DOHH2 (cell line): ENCODE measurements around the gene ACAD11.

Source experiments
- H3F3A ChIP-seq: fragments of 200-600 bp; sonication (generic), shearing (Covaris generic); 2 replicates; pipeline ENCODE4 v1.6.0; 2016; ENCODE audit warnings: antibody characterized with exemption, mild to moderate bottlenecking; ENCODE audit not compliant: control insufficient read depth, insufficient read depth
- H3K27ac ChIP-seq: fragments of 200-600 bp; sonication (generic); 2 replicates; pipeline ENCODE4 v1.5.1; 2014; ENCODE audit warnings: low read depth, mild to moderate bottlenecking, low read length, moderate library complexity
- H3K27me3 ChIP-seq: fragments of 200-600 bp; sonication (generic); 2 replicates; pipeline ENCODE4 v1.6.1; 2014; ENCODE audit warnings: mild to moderate bottlenecking, low read length, mixed read lengths; ENCODE audit not compliant: control insufficient read depth
- H3K36me3 ChIP-seq: fragments of 200-600 bp; sonication (generic); 2 replicates; pipeline ENCODE4 v1.6.1; 2014; ENCODE audit warnings: mild to moderate bottlenecking, low read length, moderate library complexity, mixed read lengths; ENCODE audit not compliant: control insufficient read depth
- H3K4me1 ChIP-seq: fragments of 200-600 bp; sonication (generic); 2 replicates; pipeline ENCODE4 v1.6.1; 2014; ENCODE audit warnings: mild to moderate bottlenecking, low read length, mixed read lengths; ENCODE audit not compliant: control insufficient read depth
- H3K4me2 ChIP-seq: fragments of 200-600 bp; sonication (generic); 2 replicates; pipeline ENCODE4 v1.6.0; 2014; ENCODE audit warnings: mild to moderate bottlenecking, low read length, moderate library complexity
- H3K4me3 ChIP-seq: fragments of 200-600 bp; sonication (generic); 2 replicates; pipeline ENCODE4 v1.5.1; 2014; ENCODE audit warnings: mild to moderate bottlenecking, low read length, mixed read lengths
- H3K79me2 ChIP-seq: fragments of 200-600 bp; sonication (generic); 2 replicates; pipeline ENCODE4 v1.6.1; 2014; ENCODE audit warnings: mild to moderate bottlenecking, low read length, mixed read lengths; ENCODE audit not compliant: control insufficient read depth
- H3K9me2 ChIP-seq: fragments of 200-600 bp; sonication (generic); replicated peaks from 2 replicates; pipeline ENCODE4 v1.6.1; 2014; ENCODE audit warnings: mild to moderate bottlenecking, low read length, mixed read lengths; ENCODE audit not compliant: control insufficient read depth
- H3K9me3 ChIP-seq: fragments of 200-600 bp; sonication (generic); 2 replicates; pipeline ENCODE4 v1.6.1; 2014; ENCODE audit warnings: antibody characterized with exemption, low read length, mixed read lengths; ENCODE audit not compliant: control insufficient read depth, insufficient read depth
- H4K20me1 ChIP-seq: fragments of 200-600 bp; sonication (generic); 2 replicates; pipeline ENCODE4 v1.6.0; 2014; ENCODE audit warnings: low read depth, mild to moderate bottlenecking, antibody characterized with exemption, low read length, moderate library complexity; ENCODE audit not compliant: control insufficient read depth, insufficient read depth
- CTCF ChIP-seq: fragments of 200-600 bp; sonication (generic); IDR thresholded peaks from one replicate; pipeline ENCODE4 v1.5.1; 2014; ENCODE audit warnings: antibody characterized with exemption, mild to moderate bottlenecking, low read depth, low read length; ENCODE audit not compliant: poor library complexity, severe bottlenecking
- EZH2phosphoT487 ChIP-seq: fragments of 200-600 bp; sonication (generic); IDR thresholded peaks from 2 replicates; pipeline ENCODE4 v1.6.1; 2017; ENCODE audit warnings: borderline replicate concordance, mild to moderate bottlenecking, antibody characterized with exemption, low read length, moderate library complexity, mixed read lengths

The ACAD11 gene

GRCh38 chr3:132655471-132655870, 4.1 kb downstream of the ACAD11 start:
- Histone ChIP-seq H3K27me3 (no peaks in the 10 kb centered on the region), H3K9me3 (no peaks in the 10 kb centered on the region), H3K4me1 (peaks cover 19% of the 10 kb centered on the region), H3F3A (no peaks in the 10 kb centered on the region), H3K79me2 (peaks cover 41% of the 10 kb centered on the region), H3K4me2 (no peak overlapping the region), H4K20me1 (no peaks in the 10 kb centered on the region), H3K9me2 (no peaks in the 10 kb centered on the region), H3K36me3 (peaks cover 2% of the 10 kb centered on the region), H3K27ac (no peak overlapping the region), H3K4me3 (no peak overlapping the region)
- TF ChIP-seq CTCF (no peak), EZH2phosphoT487 (no peak)

DNA sequence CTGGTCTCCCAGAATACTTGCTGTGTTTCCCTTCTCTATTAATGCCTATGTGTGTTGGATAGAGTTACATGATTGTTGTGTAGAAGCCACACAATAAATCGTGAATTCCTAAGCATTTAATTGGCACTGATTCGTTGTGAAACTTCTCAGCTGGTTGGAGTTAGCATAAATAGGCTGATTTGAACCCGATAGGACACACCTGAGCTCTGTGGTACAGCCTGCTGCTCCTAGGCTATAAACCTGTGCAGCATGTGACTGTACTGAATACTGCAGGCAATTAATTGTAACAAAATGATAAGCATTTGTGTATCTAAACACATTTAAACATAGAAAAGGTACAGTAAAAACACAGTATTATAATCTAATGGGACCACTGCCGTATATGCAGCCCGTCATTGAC, 4.9 kb downstream of the ACAD11 start:
- Histone ChIP-seq H3K4me2 (no peak overlapping the region), H4K20me1 (no peaks in the 10 kb centered on the region), H3K9me2 (no peaks in the 10 kb centered on the region), H3K27ac (no peak overlapping the region), H3K27me3 (no peaks in the 10 kb centered on the region), H3K9me3 (no peaks in the 10 kb centered on the region), H3K4me1 (peaks cover 19% of the 10 kb centered on the region), H3K79me2 (peaks cover 35% of the 10 kb centered on the region), H3K4me3 (no peak overlapping the region), H3K36me3 (no peaks in the 10 kb centered on the region), H3F3A (no peaks in the 10 kb centered on the region)
- TF ChIP-seq CTCF, result no peak
- no peak for TF ChIP-seq EZH2phosphoT487

DNA sequence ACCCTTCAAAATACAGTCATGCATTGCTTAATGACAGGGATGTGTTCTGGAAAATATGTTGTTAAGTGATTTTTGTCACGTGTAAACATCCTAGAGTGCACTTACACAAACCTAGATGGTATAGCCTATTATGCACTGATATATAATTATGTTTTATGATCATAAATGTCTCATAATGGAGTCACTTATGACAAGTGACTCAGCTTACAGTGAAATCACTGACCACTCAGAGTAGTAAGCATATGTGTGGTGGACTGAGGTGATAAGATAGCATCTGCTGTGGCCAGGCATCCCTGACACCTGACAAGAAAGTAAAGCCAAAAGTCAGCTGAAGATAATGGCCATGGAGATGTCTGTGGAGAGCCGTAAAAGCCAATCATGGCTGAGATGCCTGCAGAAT, 5.4 kb downstream of the ACAD11 start:
- no peaks in the 10 kb centered on the region for H3K9me2 ChIP-seq
- H3K27ac ChIP-seq, result no peak overlapping the region
- H3K4me1 ChIP-seq, result peaks cover 19% of the 10 kb centered on the region
- no peaks in the 10 kb centered on the region for H3K9me3 ChIP-seq
- H3K4me2 ChIP-seq, result no peak overlapping the region
- no peaks in the 10 kb centered on the region for H3K27me3 ChIP-seq
- no peaks in the 10 kb centered on the region for H4K20me1 ChIP-seq
- no peaks in the 10 kb centered on the region for H3F3A ChIP-seq
- TF ChIP-seq CTCF (no peak), EZH2phosphoT487 (no peak)
- no peak overlapping the region for H3K4me3 ChIP-seq
- H3K79me2 ChIP-seq, result peaks cover 30% of the 10 kb centered on the region
- no peaks in the 10 kb centered on the region for H3K36me3 ChIP-seq
